HG02870 (cell line): ENCODE data around the gene RASSF7.

Experiments used
- ATAC-seq: cut with Tn5 transposase; IDR thresholded peaks from one replicate; pipeline ENCODE4 v1.9.1; 2021; ENCODE audit warnings: mild to moderate bottlenecking, moderate library complexity; ENCODE audit not compliant: unreplicated experiment

RASSF7 gene

GRCh38 chr11:550746-551085 lies 10.1 kb upstream of the RASSF7 start:
- ATAC-seq = no peak

GRCh38 chr11:551131-551530 lies 9.6 kb upstream of the RASSF7 start:
- ATAC-seq = no peak

DNA sequence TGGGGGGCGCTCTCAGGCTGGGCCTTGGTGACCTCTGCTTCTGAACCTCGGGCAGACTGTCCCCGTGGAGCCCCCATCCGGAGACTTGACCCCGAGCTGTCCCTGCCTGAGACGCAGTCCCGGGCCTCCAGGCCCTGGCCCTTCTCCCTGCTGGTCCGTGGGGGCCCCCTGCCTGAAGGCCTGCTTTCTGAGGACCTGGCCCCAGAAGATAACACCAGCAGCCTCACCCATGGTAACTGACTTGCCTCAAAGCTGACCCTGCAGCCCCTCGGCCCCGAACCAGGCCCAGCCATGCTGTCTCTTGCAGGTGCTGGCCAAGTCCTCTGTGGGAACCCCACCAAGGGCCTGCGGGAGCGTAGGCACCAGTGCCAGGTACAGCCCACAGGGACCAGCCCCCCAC lies 9.2 kb upstream of the RASSF7 start:
- no peak for ATAC-seq

DNA sequence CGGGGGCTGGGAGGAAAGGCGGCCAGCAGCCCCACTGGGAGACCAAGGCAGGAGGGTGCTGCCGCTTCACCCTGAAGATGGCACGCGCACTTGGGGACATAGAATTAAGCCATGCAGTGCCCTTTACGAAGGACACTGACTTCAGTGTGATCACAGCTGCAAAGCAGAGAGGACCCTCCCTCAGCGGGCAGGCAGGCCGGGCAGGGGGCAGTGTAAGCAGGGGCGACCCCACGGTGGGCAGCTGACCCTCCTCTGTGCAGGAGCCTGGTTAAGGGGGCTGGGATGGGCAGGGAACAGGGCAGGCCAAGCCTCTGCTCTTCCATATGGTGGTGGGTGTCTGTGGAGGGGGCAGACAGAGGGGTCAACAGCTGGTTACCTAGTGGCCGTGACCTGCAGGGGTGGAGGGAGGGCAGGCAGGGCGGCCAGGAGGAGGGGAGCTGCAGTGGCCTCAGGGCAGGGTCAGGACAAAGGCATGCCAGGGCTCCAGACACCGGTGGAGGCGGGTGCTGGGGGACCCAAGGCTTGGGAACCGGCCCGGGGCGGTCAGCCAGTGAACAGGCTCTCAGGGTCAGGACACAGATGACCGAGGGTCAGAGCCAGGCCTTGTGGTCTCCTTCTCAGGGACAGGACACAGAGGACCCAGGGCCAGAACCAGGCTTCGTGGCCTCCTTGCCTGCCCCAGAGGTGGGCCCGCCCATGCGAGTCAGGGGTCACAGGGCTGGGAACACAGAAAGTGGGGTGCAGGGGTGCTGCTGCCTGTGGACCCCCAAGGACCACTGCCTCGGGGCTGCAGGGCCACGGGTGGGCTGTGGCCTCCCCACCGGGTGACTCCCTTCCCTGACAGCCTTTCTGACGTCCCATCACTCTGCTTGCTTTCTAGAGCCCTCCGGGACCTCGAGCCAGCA lies 7.4 kb upstream of the RASSF7 start:
- ATAC-seq = no peak

GRCh38 chr11:553988-554340 lies 6.8 kb upstream of the RASSF7 start:
- no peak for ATAC-seq

DNA sequence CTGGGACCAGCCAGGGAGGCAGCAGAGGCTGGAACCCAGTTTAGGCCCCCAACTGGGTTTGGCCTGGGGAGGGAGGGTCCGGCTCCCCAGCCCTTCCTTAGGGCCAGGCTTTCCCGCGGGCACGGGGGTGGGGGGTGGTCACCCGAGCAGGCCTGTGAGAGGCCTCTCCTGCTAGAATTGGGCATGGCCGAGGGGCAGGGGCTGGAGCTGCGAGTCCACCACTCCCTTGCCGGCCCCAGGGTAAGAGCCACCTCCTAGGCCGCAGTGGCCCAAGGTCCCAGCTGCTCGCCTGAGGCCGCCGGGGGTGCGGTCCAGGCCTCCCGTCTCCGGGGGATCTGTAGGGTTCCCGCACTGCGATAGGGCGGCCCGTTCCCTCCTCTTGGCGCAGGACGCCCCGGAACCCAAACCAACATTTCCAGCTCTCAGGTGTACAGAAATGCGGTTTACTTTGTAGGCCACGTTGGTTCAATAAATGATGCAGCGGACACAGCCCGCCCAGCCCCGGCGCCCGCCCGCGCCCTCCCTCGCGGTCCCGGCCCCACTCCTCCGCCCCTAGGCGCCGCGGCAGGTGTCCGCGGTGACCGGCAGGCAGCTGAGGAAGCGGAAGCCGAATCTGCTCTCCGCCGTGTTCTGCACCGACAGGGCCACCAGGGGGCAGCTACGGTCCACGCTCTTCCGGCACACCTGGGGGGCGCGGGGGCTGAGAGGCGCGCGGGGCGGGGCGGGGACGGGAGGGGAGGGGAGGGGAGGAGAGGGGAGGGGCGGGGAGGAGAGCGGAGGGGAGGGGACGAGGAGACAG lies 6.1 kb upstream of the RASSF7 start:
- peak; percentile 59 for ATAC-seq

- ATAC-seq = no peak
Observed at GRCh38 chr11:555227-555779, 5.5 kb upstream of the RASSF7 start.

DNA sequence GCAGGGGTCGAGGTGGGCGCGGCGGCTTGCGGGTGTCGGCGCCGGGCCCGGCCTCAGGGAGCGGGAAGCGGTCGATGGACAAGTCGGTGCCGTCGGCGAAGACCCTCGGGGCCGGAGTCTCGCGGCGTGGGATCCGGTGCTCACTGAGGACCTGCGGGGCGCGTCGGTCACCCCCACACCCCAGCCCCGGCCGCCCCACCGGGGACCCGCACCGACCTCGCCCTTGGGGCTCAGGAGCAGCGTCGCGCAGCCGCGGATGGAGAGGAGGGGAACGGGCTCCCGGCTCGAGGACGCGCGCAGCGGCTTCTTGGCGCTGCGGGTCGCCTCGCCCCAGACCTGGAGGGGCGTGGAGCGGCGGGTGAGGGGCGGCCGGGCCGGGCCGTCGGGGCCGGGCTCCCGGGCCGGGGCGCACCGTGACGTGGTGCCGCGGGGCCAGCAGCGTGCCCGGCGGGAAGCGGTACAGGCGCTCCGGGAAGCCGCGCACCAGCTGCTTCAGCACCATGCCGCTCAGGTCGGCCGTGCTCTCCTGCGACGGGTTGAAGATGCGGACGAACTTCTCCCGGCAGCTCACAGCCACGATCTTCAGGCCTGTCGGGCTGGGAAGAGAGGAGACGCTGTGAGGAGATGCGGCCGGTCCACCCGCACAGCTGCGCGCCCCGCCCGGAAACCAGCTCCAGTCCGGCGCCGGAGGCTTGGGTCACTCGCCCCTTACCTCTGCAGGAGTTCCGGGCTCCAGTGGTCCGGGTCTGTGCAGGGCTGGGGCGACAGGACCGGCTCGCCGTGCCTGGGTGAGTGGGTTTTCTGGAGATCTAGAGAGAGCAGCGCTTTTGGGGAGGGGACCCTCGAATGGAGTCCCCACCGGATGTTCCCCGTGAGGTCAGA lies 4.7 kb upstream of the RASSF7 start:
- ATAC-seq = no peak

GRCh38 chr11:556662-557256 lies 4.0 kb upstream of the RASSF7 start:
- no peak for ATAC-seq

GRCh38 chr11:557328-558132 lies 3.2 kb upstream of the RASSF7 start:
- ATAC-seq = no peak

- no peak for ATAC-seq
Observed at GRCh38 chr11:558503-558902, 2.3 kb upstream of the RASSF7 start.

GRCh38 chr11:559020-559620 lies 1.6 kb upstream of the RASSF7 start:
- ATAC-seq = no peak

DNA sequence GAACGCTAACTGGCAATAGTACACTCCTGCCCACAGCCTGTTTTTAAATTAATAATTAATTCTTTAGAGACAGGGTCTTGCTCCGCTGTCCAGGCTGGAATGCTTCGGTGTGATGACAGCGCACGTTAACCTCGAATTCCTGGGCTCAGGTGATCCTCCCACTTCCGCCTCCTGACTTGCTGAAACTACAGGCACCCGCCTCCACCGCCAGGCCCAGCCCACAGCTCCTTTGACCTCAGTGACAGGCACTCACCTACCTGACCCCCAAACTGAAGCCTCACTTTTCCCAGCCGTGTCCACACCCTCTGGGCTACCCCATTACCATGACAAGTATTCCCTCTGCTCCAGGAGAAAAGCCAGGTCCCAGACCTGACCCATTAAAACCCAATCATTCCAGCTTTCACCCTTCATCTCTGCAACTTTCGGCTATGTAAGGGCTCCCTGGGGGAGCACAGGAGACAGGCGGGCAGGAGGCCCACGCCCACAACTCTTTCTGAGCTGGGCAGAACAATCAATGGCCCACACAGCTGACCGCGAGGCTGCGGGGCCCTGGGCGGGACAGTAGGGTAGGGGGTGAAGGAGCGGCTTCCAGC lies 962 bp upstream of the RASSF7 start:
- no peak for ATAC-seq

- ATAC-seq = peak; percentile 21
Observed at GRCh38 chr11:561148-562003, 606 bp downstream of the RASSF7 start.

- no peak for ATAC-seq
Observed at GRCh38 chr11:562046-562645, 1.4 kb downstream of the RASSF7 start.

DNA sequence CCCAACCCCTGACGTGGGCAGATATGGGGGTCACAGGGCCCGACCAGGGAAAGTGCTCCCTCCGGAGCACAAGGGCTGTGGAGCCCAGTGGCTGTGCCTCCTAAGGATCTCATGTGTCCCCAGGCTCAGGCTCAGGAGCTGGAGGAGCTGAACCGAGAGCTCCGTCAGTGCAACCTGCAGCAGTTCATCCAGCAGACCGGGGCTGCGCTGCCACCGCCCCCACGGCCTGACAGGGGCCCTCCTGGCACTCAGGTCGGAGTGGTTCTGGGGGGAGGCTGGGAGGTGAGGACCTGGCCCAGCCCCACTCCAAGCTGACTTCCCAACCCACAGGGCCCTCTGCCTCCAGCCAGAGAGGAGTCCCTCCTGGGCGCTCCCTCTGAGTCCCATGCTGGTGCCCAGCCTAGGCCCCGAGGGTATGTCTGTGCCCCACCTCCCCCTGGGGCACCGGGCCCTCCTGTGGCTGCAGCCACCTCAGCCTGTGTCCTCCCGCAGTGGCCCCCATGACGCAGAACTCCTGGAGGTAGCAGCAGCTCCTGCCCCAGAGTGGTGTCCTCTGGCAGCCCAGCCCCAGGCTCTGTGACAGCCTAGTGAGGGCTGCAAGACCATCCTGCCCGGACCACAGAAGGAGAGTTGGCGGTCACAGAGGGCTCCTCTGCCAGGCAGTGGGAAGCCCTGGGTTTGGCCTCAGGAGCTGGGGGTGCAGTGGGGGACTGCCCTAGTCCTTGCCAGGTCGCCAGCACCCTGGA lies 2.5 kb downstream of the RASSF7 start:
- no peak for ATAC-seq
